ENCODE measurements around the gene ENO2. TPM values are rescaled to one million over a fixed set of nuclear protein-coding genes. Genes with fewer than 3 reads are reported as not detected.
"Not testable (repeated sequence)": the region's sequence is repeated elsewhere in the genome, so short reads cannot be mapped to it uniquely, and the experiment has no call there.

ENO2 gene
- total RNA-seq, 1 donor from 2014 or later = 41.8 TPM

- intact Hi-C loops (cut with DNase I) = no loop called here
- peaks cover 14% of the 10 kb centered on the region for H3K4me1 ChIP-seq
- no peak overlapping the region for H3K4me3 ChIP-seq
- no peak for TF ChIP-seq CTCF (IDR thresholded peaks at IDR 0.05)
- H3K27me3 ChIP-seq = no peaks in the 10 kb centered on the region
- H3K9me3 ChIP-seq = no peaks in the 10 kb centered on the region
- peak overlapping the region; percentile 67 for H3K27ac ChIP-seq
- ATAC-seq (peak; percentile 9), DNase-seq (peak; percentile 76)
- H3K36me3 ChIP-seq = peaks cover 16% of the 10 kb centered on the region
Measured at GRCh38 chr12:6887460-6887859, 26.9 kb upstream of the ENO2 start.

- ATAC-seq (no peak), DNase-seq (no peak)
- Histone ChIP-seq H3K27me3 (no peaks in the 10 kb centered on the region), H3K4me3 (no peak overlapping the region), H3K27ac (peak overlapping the region; percentile 36), H3K9me3 (no peaks in the 10 kb centered on the region), H3K36me3 (peaks cover 16% of the 10 kb centered on the region), H3K4me1 (peaks cover 14% of the 10 kb centered on the region)
- intact Hi-C loops (cut with DNase I) = no loop called here
- no peak for TF ChIP-seq CTCF (IDR thresholded peaks at IDR 0.05)
Measured at GRCh38 chr12:6888360-6888759, 26.0 kb upstream of the ENO2 start.

GRCh38 chr12:6888794-6889193 lies 25.6 kb upstream of the ENO2 start:
- H3K4me3 ChIP-seq; intact Hi-C loops (cut with DNase I); DNase-seq; H3K27me3 ChIP-seq; H3K27ac ChIP-seq; H3K9me3 ChIP-seq; ATAC-seq: not testable (repeated sequence)
- Histone ChIP-seq H3K4me1 (peaks cover 14% of the 10 kb centered on the region), H3K36me3 (peaks cover 11% of the 10 kb centered on the region)

- DNase-seq; intact Hi-C loops (cut with DNase I); H3K27me3 ChIP-seq; H3K4me3 ChIP-seq; H3K9me3 ChIP-seq; H3K36me3 ChIP-seq; ATAC-seq: not testable (repeated sequence)
- Histone ChIP-seq H3K4me1 (peaks cover 14% of the 10 kb centered on the region), H3K27ac (peak overlapping the region; percentile 91)
Measured at GRCh38 chr12:6889775-6890573, 24.4 kb upstream of the ENO2 start.

GRCh38 chr12:6890789-6891645 lies 23.4 kb upstream of the ENO2 start:
- no peaks in the 10 kb centered on the region for H3K9me3 ChIP-seq
- H3K27me3 ChIP-seq = no peaks in the 10 kb centered on the region
- H3K4me1 ChIP-seq = peaks cover 14% of the 10 kb centered on the region
- peak overlapping the region; percentile 53 for H3K4me3 ChIP-seq
- peak; percentile 99 for DNase-seq
- H3K27ac ChIP-seq = peak overlapping the region; percentile 91
- peak; percentile 99 for ATAC-seq
- intact Hi-C loops (cut with DNase I) = no loop called here
- TF ChIP-seq CTCF (IDR thresholded peaks at IDR 0.05) = peak; percentile 87
- no peaks in the 10 kb centered on the region for H3K36me3 ChIP-seq

GRCh38 chr12:6891646-6892001 lies 22.8 kb upstream of the ENO2 start:
- no peaks in the 10 kb centered on the region for H3K27me3 ChIP-seq
- peaks cover 14% of the 10 kb centered on the region for H3K4me1 ChIP-seq
- no peak for TF ChIP-seq CTCF (IDR thresholded peaks at IDR 0.05)
- peak overlapping the region; percentile 53 for H3K4me3 ChIP-seq
- intact Hi-C loops (cut with DNase I) = no loop called here
- H3K27ac ChIP-seq = peak overlapping the region; percentile 91
- no peaks in the 10 kb centered on the region for H3K36me3 ChIP-seq
- no peak for DNase-seq
- no peaks in the 10 kb centered on the region for H3K9me3 ChIP-seq
- ATAC-seq = no peak

- not testable (repeated sequence) for ATAC-seq, DNase-seq
Measured at GRCh38 chr12:6892683-6893082, 21.7 kb upstream of the ENO2 start.

More at GRCh38 chr12:6892683-6893082, 21.7 kb upstream of the ENO2 start:
- H3K4me3 ChIP-seq; H3K9me3 ChIP-seq; H3K27me3 ChIP-seq; H3K36me3 ChIP-seq; intact Hi-C loops (cut with DNase I); H3K4me1 ChIP-seq; H3K27ac ChIP-seq: not testable (repeated sequence)
